HEK293 (cell line): ENCODE data around the gene CIRBP.

Source experiments
- CTCF ChIA-PET: fragments of 350-600 bp; formaldehyde crosslinking; extraction: SDS; loops from one replicate; lab custom pipeline; 2021; ENCODE audit warnings: antibody characterized with exemption; lab: Yijun Ruan, JAX
- POLR2A ChIA-PET: fragments of 300-600 bp; formaldehyde crosslinking; extraction: SDS; loops from one replicate; lab custom pipeline; 2020; ENCODE audit warnings: antibody characterized with exemption, inconsistent platforms; lab: Yijun Ruan, JAX
- H3K27ac ChIP-seq: fragments of 200-500 bp; sonication (Bioruptor generic); 2 replicates; pipeline ENCODE4 v1.5.1; 2014; ENCODE audit warnings: low read depth, low read length, control low read depth, inconsistent platforms; ENCODE audit errors: extremely low read depth
- H3K36me3 ChIP-seq, 2 experiments: fragments of 200-500 bp in 1 of 2; sonication (Bioruptor generic) in 1 of 2; 1 replicate in 1 of 2; 2 replicates in 1 of 2; pipeline ENCODE4 v1.5.1; 2014 to 2017; ENCODE audit warnings: inconsistent platforms in 2 of 2, low read length in 2 of 2; ENCODE audit not compliant: control insufficient read depth in 2 of 2, insufficient read depth in 1 of 2
- H3K4me1 ChIP-seq: fragments of 200-500 bp; sonication (Bioruptor generic); 2 replicates; pipeline ENCODE4 v1.5.1; 2014; ENCODE audit warnings: mild to moderate bottlenecking, low read length, inconsistent platforms; ENCODE audit not compliant: control insufficient read depth, insufficient read depth
- H3K4me3 ChIP-seq: 2 replicates; pipeline ENCODE4 v1.5.1; 2011; ENCODE audit warnings: low read depth, mild to moderate bottlenecking, control low read depth, low read length, moderate library complexity
- H3K9me3 ChIP-seq: fragments of 200-500 bp; sonication (Bioruptor generic); 2 replicates; pipeline ENCODE4 v1.5.1; 2014; ENCODE audit warnings: low read depth, low read length, inconsistent platforms; ENCODE audit not compliant: control insufficient read depth, insufficient read depth
- HOXD13 ChIP-seq: sonication (generic); formaldehyde crosslinking; IDR thresholded peaks from 2 replicates; pipeline ENCODE4 v1.8.0; 2022; ENCODE audit warnings: missing genetic modification reagents, borderline replicate concordance
- IKZF3 ChIP-seq: fragments of 450-650 bp; IDR thresholded peaks from 2 replicates; pipeline ENCODE4 v1.5.0; 2018; ENCODE audit warnings: missing biosample characterization, mild to moderate bottlenecking, missing genetic modification characterization, moderate library complexity
- OVOL3 ChIP-seq: fragments of 450-650 bp; formaldehyde crosslinking; IDR thresholded peaks from 2 replicates; pipeline ENCODE4 v1.5.1; 2016; ENCODE audit warnings: missing biosample characterization, missing genetic modification characterization
- SCRT2 ChIP-seq: fragments of 450-650 bp; formaldehyde crosslinking; IDR thresholded peaks from 2 replicates; pipeline ENCODE4 v1.5.1; 2016; ENCODE audit warnings: missing biosample characterization, missing genetic modification characterization
- SP7 ChIP-seq: fragments of 450-650 bp; formaldehyde crosslinking; IDR thresholded peaks from 2 replicates; pipeline ENCODE4 v1.5.1; 2016; ENCODE audit warnings: missing biosample characterization, missing genetic modification characterization
- TRIM28 ChIP-seq: IDR thresholded peaks from 2 replicates; pipeline ENCODE4 v1.6.1; 2011; ENCODE audit warnings: low read length, control low read depth, borderline replicate concordance
- YY2 ChIP-seq: fragments of 450-650 bp; formaldehyde crosslinking; IDR thresholded peaks from 2 replicates; pipeline ENCODE4 v1.5.1; 2016; ENCODE audit warnings: missing biosample characterization, missing genetic modification characterization
- ZBTB8A ChIP-seq: fragments of 450-650 bp; formaldehyde crosslinking; IDR thresholded peaks from 2 replicates; pipeline ENCODE4 v1.5.1; 2016; ENCODE audit warnings: missing biosample characterization, missing genetic modification characterization
- ZFP3 ChIP-seq: fragments of 450-650 bp; formaldehyde crosslinking; IDR thresholded peaks from 2 replicates; pipeline ENCODE4 v1.5.1; 2016; ENCODE audit warnings: low read depth, missing biosample characterization, missing genetic modification characterization
- ZFP37 ChIP-seq: fragments of 450-650 bp; formaldehyde crosslinking; IDR thresholded peaks from 2 replicates; pipeline ENCODE4 v1.5.1; 2016; ENCODE audit warnings: missing biosample characterization, missing genetic modification characterization
- ZNF146 ChIP-seq: fragments of 450-650 bp; formaldehyde crosslinking; IDR thresholded peaks from 2 replicates; pipeline ENCODE4 v1.5.1; 2016; ENCODE audit warnings: missing biosample characterization, missing genetic modification characterization
- ZNF2 ChIP-seq: fragments of 450-650 bp; formaldehyde crosslinking; IDR thresholded peaks from 2 replicates; pipeline ENCODE4 v1.5.1; 2016; ENCODE audit warnings: missing biosample characterization, missing genetic modification characterization
- ZNF248 ChIP-seq: fragments of 450-650 bp; formaldehyde crosslinking; IDR thresholded peaks from 2 replicates; pipeline ENCODE4 v1.5.1; 2017; ENCODE audit warnings: missing biosample characterization, missing genetic modification characterization
- ZNF350 ChIP-seq: fragments of 450-650 bp; formaldehyde crosslinking; IDR thresholded peaks from 2 replicates; pipeline ENCODE4 v1.5.0; 2017; ENCODE audit warnings: missing biosample characterization, mild to moderate bottlenecking, missing genetic modification characterization
- ZNF37A ChIP-seq: fragments of 450-650 bp; IDR thresholded peaks from 2 replicates; pipeline ENCODE4 v1.5.1; 2018; ENCODE audit warnings: missing biosample characterization, missing genetic modification characterization
- ZNF561 ChIP-seq: fragments of 450-650 bp; IDR thresholded peaks from 2 replicates; pipeline ENCODE4 v1.5.1; 2018; ENCODE audit warnings: missing biosample characterization, missing genetic modification characterization, borderline replicate concordance
- ZNF596 ChIP-seq: fragments of 450-650 bp; IDR thresholded peaks from 2 replicates; pipeline ENCODE4 v1.5.0; 2018; ENCODE audit warnings: missing biosample characterization, mild to moderate bottlenecking, missing genetic modification characterization, moderate library complexity
- ZNF654 ChIP-seq: fragments of 450-650 bp; formaldehyde crosslinking; IDR thresholded peaks from 2 replicates; pipeline ENCODE4 v1.5.1; 2016; ENCODE audit warnings: low read depth, missing biosample characterization, missing genetic modification characterization
- ZNF692 ChIP-seq: fragments of 450-650 bp; formaldehyde crosslinking; IDR thresholded peaks from 2 replicates; pipeline ENCODE4 v1.5.1; 2016; ENCODE audit warnings: missing biosample characterization, missing genetic modification characterization
- TF ChIP-seq, protein P1 (sequence below): fragments of 450-650 bp; formaldehyde crosslinking; IDR thresholded peaks from 2 replicates; pipeline ENCODE4 v1.5.1; 2016; ENCODE audit warnings: missing biosample characterization, missing genetic modification characterization
- TF ChIP-seq, protein P2 (sequence below): fragments of 450-650 bp; formaldehyde crosslinking; IDR thresholded peaks from 2 replicates; pipeline ENCODE4 v1.5.1; 2017; ENCODE audit warnings: missing biosample characterization, missing genetic modification characterization
- TF ChIP-seq, protein P3 (sequence below): fragments of 450-650 bp; formaldehyde crosslinking; IDR thresholded peaks from 2 replicates; pipeline ENCODE4 v1.5.1; 2016; ENCODE audit warnings: missing biosample characterization, missing genetic modification characterization
- TF ChIP-seq, protein P4 (sequence below): fragments of 450-650 bp; formaldehyde crosslinking; IDR thresholded peaks from 2 replicates; pipeline ENCODE4 v1.5.1; 2016; ENCODE audit warnings: missing biosample characterization, missing genetic modification characterization

The CIRBP gene

GRCh38 chr19:1278713-1279660 is 9.9 kb downstream of the CIRBP start:
- POLR2A ChIA-PET: interaction anchor here (0.6 to 2.8 kb wide), 5 partner anchors 10 to 110 kb away, joined by 3 to 26 read pairs (median 4); partner anchors contain the start of gene CIRBP
- TF ChIP-seq ZNF146 (tag by site-specific recombination) (no peak), ZNF692 (peak; percentile 76; the same call in 1 of the 2 replicates), ZFP3 (tag by site-specific recombination) (peak; percentile 100), TRIM28 (no peak), SCRT2 (tag by site-specific recombination) (peak; percentile 78)
- Histone ChIP-seq H3K9me3 (no peaks in the 10 kb centered on the region), H3K4me3 (no peak overlapping the region), H3K36me3 (peaks cover 0 to 48% of the 10 kb centered on the region in 2 experiments; a peak in 1 of 3 replicates), H3K27ac (no peak overlapping the region), H3K4me1 (peaks cover 8% of the 10 kb centered on the region)
- CTCF ChIA-PET: interaction anchor here (0.6 to 4.4 kb wide), 22 partner anchors 10 to 280 kb away, joined by 3 to 28 read pairs (median 4); partner anchors contain the start of genes ATP5F1D and CIRBP

DNA sequence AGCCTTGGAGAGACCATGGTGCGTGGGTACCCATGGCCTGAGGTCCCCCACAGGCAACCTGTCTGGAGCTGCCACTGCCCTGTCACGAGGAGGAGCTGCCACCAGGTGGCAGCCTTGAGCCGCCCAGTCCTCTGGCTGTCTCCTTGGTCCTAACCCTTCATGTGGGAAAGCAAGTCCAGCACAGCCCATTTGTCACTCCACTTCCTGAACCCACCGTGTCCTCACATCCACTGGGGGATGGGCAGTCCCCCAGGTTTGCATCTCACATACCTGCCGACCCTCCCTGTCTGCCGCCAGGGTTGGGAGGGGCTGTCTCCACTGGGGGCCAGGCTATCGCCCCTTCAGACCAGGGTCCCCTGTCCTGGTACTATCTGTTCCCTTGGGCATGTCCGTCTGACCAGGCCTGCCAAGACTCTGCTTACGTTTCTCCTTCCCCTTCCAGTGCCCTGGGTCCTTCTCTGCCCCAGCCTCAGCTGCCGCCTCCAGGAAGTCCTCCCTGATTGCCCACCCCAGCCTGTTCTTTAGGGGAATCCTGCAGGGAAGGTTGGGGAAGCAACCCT is 10.7 kb downstream of the CIRBP start:
- ChIA-PET POLR2A (interaction anchor here (1.0 to 2.8 kb wide), 3 partner anchors 11 to 103 kb away, joined by 3 to 26 read pairs (median 9); partner anchors contain the start of gene CIRBP), CTCF (interaction anchor here (0.6 to 4.4 kb wide), 18 partner anchors 11 to 279 kb away, joined by 3 to 28 read pairs (median 4); partner anchors contain the start of gene CIRBP)
- H3K9me3 ChIP-seq: no peaks in the 10 kb centered on the region
- no peak overlapping the region for H3K4me3 ChIP-seq
- peak overlapping the region; percentile 10; the same call in 1 of the 2 replicates for H3K27ac ChIP-seq
- H3K4me1 ChIP-seq: peaks cover 4% of the 10 kb centered on the region
- H3K36me3 ChIP-seq: peaks cover 0 to 39% of the 10 kb centered on the region in 2 experiments; a peak in 1 of 3 replicates
- no peak for TF ChIP-seq ZNF561 (tag by site-specific recombination)
- no peak for TF ChIP-seq ZNF596
- no peak for TF ChIP-seq ZNF146 (tag by site-specific recombination)
- no peak for TF ChIP-seq ZNF248 (tag by site-specific recombination)
- no peak for TF ChIP-seq ZNF350 (tag by site-specific recombination)
- TF ChIP-seq, protein P1, sequence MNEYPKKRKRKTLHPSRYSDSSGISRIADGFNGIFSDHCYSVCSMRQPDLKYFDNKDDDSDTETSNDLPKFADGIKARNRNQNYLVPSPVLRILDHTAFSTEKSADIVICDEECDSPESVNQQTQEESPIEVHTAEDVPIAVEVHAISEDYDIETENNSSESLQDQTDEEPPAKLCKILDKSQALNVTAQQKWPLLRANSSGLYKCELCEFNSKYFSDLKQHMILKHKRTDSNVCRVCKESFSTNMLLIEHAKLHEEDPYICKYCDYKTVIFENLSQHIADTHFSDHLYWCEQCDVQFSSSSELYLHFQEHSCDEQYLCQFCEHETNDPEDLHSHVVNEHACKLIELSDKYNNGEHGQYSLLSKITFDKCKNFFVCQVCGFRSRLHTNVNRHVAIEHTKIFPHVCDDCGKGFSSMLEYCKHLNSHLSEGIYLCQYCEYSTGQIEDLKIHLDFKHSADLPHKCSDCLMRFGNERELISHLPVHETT (tag by site-specific recombination): no peak
- TF ChIP-seq OVOL3 (tag by site-specific recombination): no peak
- no peak for TF ChIP-seq ZFP3 (tag by site-specific recombination)
- TF ChIP-seq HOXD13: no peak
- TF ChIP-seq, protein P2, sequence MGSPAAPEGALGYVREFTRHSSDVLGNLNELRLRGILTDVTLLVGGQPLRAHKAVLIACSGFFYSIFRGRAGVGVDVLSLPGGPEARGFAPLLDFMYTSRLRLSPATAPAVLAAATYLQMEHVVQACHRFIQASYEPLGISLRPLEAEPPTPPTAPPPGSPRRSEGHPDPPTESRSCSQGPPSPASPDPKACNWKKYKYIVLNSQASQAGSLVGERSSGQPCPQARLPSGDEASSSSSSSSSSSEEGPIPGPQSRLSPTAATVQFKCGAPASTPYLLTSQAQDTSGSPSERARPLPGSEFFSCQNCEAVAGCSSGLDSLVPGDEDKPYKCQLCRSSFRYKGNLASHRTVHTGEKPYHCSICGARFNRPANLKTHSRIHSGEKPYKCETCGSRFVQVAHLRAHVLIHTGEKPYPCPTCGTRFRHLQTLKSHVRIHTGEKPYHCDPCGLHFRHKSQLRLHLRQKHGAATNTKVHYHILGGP: no peak
- peak; percentile 38; the same call in 1 of the 2 replicates for TF ChIP-seq SP7 (tag by site-specific recombination)
- TF ChIP-seq, protein P3, sequence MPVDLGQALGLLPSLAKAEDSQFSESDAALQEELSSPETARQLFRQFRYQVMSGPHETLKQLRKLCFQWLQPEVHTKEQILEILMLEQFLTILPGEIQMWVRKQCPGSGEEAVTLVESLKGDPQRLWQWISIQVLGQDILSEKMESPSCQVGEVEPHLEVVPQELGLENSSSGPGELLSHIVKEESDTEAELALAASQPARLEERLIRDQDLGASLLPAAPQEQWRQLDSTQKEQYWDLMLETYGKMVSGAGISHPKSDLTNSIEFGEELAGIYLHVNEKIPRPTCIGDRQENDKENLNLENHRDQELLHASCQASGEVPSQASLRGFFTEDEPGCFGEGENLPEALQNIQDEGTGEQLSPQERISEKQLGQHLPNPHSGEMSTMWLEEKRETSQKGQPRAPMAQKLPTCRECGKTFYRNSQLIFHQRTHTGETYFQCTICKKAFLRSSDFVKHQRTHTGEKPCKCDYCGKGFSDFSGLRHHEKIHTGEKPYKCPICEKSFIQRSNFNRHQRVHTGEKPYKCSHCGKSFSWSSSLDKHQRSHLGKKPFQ (tag by site-specific recombination): no peak
- TF ChIP-seq, protein P4, sequence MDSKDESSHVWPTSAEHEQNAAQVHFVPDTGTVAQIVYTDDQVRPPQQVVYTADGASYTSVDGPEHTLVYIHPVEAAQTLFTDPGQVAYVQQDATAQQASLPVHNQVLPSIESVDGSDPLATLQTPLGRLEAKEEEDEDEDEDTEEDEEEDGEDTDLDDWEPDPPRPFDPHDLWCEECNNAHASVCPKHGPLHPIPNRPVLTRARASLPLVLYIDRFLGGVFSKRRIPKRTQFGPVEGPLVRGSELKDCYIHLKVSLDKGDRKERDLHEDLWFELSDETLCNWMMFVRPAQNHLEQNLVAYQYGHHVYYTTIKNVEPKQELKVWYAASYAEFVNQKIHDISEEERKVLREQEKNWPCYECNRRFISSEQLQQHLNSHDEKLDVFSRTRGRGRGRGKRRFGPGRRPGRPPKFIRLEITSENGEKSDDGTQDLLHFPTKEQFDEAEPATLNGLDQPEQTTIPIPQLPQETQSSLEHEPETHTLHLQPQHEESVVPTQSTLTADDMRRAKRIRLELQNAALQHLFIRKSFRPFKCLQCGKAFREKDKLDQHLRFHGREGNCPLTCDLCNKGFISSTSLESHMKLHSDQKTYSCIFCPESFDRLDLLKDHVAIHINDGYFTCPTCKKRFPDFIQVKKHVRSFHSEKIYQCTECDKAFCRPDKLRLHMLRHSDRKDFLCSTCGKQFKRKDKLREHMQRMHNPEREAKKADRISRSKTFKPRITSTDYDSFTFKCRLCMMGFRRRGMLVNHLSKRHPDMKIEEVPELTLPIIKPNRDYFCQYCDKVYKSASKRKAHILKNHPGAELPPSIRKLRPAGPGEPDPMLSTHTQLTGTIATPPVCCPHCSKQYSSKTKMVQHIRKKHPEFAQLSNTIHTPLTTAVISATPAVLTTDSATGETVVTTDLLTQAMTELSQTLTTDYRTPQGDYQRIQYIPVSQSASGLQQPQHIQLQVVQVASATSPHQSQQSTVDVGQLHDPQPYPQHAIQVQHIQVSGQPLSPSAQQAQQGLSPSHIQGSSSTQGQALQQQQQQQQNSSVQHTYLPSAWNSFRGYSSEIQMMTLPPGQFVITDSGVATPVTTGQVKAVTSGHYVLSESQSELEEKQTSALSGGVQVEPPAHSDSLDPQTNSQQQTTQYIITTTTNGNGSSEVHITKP (tag by site-specific recombination): no peak
- TF ChIP-seq ZNF654 (tag by site-specific recombination): peak; percentile 91
- TF ChIP-seq YY2 (tag by site-specific recombination): no peak
- TF ChIP-seq IKZF3: no peak; the same call in 1 of the 2 replicates
- 0 out of 2 replicates have a peak, but pooled peaks have one; percentile 18 for TF ChIP-seq ZBTB8A (tag by site-specific recombination)
- TF ChIP-seq ZNF37A: no peak
- 0 out of 2 replicates have a peak, but pooled peaks have one; percentile 35 for TF ChIP-seq ZNF2 (tag by site-specific recombination)
- TF ChIP-seq ZFP37 (tag by site-specific recombination): no peak
